Measurements from ENCODE around the gene CFAP43.

Gene CFAP43

DNA sequence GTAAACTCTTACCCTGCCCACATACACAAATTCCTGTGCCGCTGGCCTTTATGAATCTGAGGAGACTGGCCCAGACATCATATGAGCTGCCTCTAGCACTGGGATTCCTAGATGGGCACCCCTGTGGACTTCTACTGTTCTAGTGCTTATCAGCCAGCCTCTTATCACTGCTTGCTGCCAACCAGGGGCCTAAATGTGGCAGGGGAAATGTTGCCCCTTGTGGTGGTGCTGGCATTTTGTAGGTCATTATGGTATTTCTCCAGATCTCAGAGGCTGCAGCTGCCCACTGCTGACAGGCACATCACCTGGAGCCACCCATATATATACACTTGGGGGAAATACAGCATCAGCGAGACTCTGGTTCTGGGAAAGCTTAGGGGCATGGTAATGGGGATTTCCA lies 104.8 kb downstream of the CFAP43 start:
- DNase-seq (ENCODE audit: low read depth): no peak

DNA sequence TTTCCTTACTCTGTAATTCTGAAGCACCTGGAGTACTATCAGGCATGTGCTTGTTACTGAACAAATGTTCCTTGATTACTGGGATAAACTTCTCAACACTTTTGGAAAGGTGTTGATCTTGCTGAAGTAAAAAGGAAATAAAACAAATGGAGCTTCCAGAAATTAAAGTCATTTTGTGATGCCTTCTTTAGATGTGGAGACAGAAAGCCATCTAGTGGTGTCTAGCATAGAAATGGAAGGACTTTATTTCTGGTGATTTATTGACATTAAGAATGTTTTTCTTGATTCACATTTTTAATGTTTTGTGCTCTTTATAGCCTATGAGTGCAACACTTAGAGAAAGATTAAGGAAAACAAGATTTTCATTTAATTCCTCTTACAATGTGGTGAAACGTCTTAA lies 108.8 kb downstream of the CFAP43 start:
- DNase-seq (ENCODE audit: low read depth): no peak

GRCh38 chr10:104122225-104123107 lies 109.7 kb downstream of the CFAP43 start:
- no peak for DNase-seq (ENCODE audit: low read depth)

GRCh38 chr10:104121485-104122224 lies 110.5 kb downstream of the CFAP43 start, which contains the start of gene SFR1:
TSS of gene SFR1 (plus strand) at chr10:104122171. CDS start at chr10:104122184, 13 bp downstream.
- peak; percentile 97 for DNase-seq (ENCODE audit: low read depth)

DNA sequence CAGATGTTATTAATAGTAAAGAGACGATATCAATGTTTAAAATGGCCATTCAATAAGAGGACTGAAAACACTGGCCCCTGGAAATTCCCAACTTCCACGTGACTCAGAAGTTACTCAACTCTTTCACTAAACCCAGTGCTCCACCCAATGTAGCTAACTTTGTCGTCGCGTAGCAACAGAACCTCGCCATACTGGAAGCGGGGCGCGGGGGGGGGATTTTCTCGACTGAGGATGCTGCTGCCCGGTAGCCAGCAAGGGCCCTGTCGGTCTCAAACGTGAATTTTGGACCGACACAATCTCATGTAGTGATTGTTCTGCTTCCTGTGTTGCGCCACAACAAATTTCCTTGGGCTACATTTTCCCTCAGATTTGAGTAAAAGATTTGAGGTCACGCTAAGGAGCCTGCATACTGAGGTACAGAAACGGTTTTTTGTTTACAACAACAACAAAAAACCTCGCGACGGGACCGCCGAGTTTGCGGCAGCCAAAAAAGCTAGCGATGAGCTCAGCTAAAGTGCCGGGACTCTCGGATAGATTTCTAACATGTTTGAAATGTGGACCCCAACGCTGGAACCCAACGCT lies 111.2 kb downstream of the CFAP43 start:
- DNase-seq (ENCODE audit: low read depth): peak; percentile 66

DNA sequence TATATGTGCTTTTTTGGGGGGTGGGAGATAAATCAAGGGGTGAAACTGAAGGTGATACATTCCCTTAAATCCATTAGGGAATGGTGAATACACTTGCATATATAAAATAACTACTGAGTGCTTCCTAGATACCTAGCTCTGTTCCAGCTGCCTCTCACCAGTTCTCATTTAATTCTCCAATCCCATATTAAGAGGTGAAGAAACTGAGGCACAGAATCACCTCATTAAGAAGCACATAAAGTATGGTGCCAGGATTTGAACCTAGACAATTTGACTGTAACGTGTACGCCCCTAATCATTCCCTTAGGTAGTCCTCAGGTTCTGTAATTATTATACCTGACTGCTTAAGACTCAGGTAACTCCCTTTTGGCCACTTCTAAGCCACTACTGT lies 111.7 kb downstream of the CFAP43 start:
- DNase-seq (ENCODE audit: low read depth): no peak

GRCh38 chr10:104119996-104120395 lies 112.2 kb downstream of the CFAP43 start:
- DNase-seq (ENCODE audit: low read depth): no peak

- no peak for DNase-seq (ENCODE audit: low read depth)
Observed at GRCh38 chr10:104117839-104118323, 114.3 kb downstream of the CFAP43 start.

- DNase-seq (ENCODE audit: low read depth): no peak
Observed at GRCh38 chr10:104113376-104113956, 118.7 kb downstream of the CFAP43 start.

GRCh38 chr10:104109908-104110662 lies 122.1 kb downstream of the CFAP43 start:
- DNase-seq (ENCODE audit: low read depth): no peak

DNA sequence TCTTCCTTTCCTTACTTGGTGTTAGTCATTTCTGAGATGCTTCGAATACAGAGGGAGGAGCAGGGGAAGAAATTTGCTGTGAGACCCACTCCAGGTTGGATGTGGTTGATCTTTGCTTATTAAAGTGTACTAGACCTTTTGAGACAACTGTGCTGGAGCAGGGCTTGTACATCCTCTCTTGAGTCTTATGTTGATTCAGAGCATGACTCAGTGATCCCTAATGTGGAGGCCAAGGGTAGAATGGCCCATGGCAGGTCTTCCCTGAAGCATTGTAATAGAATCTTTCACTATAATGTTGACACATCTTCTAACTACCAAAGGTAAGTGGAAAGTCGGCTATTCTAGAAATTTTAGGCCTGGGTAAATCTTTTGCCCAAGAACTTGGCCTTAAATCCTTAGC lies 127.2 kb downstream of the CFAP43 start:
- no peak for DNase-seq (ENCODE audit: low read depth)

DNA sequence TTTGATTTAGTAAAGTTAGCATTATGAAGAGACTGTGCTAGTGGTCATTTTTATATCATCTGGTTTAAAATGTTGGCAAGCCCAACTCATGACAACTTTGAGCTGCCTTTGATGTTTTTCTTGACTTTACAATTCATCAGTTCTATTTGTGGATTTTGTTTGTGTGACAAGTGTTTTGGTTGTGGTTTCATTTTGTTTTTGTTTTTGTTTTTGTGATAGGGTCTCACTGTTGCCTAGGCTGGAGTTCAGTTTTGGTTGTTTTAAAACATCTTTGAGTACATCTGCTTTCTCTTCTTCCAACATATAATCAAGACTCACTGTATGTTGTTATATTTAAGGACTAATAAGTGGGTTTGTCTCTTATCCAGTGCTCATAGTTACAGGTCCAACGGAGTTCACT lies 127.7 kb downstream of the CFAP43 start:
- DNase-seq (ENCODE audit: low read depth): no peak

- DNase-seq (ENCODE audit: low read depth): no peak
Observed at GRCh38 chr10:104103956-104104355, 128.2 kb downstream of the CFAP43 start.

GRCh38 chr10:104101902-104102301 lies 130.3 kb downstream of the CFAP43 start:
- DNase-seq (ENCODE audit: low read depth): no peak

GRCh38 chr10:104100795-104101194 lies 131.4 kb downstream of the CFAP43 start:
- DNase-seq (ENCODE audit: low read depth): no peak

- no peak for DNase-seq (ENCODE audit: low read depth)
Observed at GRCh38 chr10:104099941-104100340, 132.2 kb downstream of the CFAP43 start.

DNA sequence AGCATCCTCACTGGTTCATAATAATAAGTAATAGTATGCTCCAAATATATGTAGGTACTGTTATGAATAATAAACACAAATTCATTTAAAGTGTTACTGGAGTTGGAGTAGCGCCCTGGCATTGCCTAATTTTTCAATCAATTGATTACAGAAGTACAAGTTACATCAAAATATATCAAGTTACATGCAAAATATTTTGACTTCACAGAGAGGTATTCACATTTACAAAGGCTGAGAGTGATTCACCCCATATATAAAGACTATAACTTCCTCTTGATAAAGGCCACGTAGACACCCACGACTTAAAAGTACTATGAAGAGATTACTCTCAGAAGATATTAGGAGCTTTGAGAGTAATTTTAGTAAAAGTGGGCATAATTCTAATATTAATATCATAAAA lies 132.9 kb downstream of the CFAP43 start:
- DNase-seq (ENCODE audit: low read depth): no peak

- no peak for DNase-seq (ENCODE audit: low read depth)
Observed at GRCh38 chr10:104098358-104098925, 133.7 kb downstream of the CFAP43 start.

DNA sequence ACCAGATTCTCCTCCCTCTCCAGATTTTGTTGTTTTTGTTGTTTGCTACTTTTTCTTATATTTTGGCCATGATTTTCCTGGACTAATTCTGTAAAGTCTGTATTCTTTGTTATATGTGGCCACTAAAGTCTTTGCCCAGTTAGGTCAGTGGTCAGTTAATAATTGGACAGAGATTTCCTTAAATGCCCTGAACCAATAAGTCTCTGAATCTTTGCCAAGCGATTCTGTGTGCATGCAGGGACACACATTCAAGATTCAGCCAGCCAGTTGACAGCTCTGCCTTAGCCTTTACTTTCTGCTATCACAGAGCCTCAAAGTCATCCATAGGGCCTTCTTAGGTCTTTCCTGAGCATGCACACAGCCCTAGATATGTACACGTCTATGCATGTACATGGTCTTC lies 135.5 kb downstream of the CFAP43 start:
- DNase-seq (ENCODE audit: low read depth): no peak

- no peak for DNase-seq (ENCODE audit: low read depth)
Observed at GRCh38 chr10:104092749-104093148, 139.4 kb downstream of the CFAP43 start.

DNA sequence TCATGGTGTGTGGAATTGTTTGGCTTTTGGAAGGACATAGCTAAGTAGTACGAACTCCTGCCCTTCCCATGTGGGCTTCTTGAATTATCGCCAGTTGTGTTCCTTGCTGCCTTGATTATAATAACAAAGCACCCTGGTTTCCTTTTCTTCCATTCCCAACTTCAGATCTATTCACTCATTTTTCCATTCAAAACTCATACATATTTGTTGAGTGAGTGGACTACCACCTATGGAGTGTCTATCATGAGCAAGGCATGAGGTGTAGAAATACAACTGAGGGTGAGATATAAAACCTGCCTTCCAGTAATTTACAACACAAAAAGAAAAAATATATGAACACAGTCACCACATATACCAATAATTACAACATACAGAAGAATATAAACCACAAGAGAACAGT lies 141.6 kb downstream of the CFAP43 start:
- DNase-seq (ENCODE audit: low read depth): no peak

All from stimulated activated CD8-positive, alpha-beta memory T cell treated with anti-CD3 and anti-CD28 coated beads, Interleukin-15, amount 100 ng/mL, for 1 hour (primary cell).